ENCODE measurements around the gene NFATC2IP. TPM values are rescaled to one million over a fixed set of nuclear protein-coding genes. Genes with fewer than 3 reads are reported as not detected.
"Not testable (repeated sequence)": the region's sequence is repeated elsewhere in the genome, so short reads cannot be mapped to it uniquely, and the experiment has no call there.

NFATC2IP gene
- total RNA-seq, 1 donor from 2014 or later: 17.9 TPM

DNA sequence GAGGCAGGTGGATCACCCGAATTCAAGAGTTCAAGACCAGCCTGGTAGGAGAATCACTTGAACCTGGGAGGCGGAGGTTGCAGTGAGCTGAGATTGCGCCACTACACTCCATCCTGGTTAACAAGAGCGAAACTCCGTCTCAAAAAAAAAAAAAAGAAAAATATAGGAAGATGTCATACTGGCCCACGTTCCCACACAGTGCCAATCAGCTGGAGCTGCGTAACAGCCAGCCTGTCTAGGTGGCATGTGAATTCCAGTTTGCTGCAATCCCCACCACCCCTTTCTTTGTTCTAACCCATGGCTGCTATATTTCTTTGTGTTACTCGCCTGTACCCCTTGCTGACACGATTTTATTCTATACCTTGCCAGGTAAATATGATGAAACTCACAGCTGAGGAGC is 7.5 kb downstream of the NFATC2IP start:
- intact Hi-C loops (cut with DNase I): no loop called here
- DNase-seq (ENCODE audit: low spot score): no peak

DNA sequence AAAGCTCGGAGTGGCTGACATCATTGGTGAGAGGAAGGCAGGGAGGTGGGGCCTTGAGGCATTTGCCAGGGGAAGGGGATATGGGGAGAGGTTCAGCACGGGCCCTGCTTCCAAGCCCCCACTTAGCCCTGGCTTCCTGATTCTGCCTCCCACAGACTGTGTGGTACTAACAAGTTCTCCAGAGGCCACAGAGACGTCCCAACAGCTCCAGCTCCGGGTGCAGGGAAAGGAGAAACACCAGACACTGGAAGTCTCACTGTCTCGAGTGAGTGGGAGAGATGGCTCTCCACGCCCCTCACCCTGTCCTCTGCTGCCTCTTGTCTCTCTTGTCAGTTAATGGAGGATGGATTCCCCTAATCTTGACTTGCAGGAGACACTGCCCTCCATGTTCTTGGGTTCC is 8.1 kb downstream of the NFATC2IP start:
- no peak for DNase-seq (ENCODE audit: low spot score)
- intact Hi-C loops (cut with DNase I): no loop called here

DNA sequence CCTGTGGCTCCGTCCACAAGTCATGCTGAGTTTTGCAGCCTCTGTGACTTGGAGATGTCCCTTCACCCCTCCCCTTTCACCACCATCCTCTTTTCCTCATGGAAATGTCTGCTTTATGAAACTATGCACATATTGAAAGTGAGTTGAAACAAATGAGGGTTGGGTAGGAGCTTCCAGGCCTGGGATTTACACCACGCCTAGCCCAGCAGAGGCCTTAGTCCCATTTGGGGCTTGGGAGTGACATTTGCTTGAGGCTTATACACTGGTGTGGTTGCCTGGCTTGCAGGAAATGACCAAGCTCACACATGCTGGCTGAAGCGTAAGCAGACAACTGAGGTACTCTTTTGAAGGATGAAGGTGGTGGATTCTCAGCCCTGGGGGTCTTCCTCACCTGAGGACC is 13.3 kb downstream of the NFATC2IP start:
- intact Hi-C loops (cut with DNase I): no loop called here
- DNase-seq (ENCODE audit: low spot score): no peak

DNA sequence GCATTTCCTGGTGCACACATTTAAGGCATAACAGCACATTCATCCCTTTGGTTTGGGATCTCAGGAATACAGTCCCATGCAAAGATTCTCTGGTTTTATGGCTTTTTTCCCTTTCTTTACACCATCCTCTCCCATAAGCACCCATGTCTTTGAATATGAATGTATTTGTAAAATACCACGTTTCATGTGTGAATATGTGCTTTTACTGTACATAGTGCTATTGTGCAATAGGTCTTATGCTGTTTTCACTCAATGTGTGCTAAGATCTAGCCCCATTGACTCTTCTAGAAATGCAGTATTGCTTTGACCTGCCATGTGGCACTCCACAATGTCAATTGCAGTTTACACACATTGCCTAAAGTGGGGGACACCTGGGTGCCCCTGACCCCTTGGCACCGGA is 13.8 kb downstream of the NFATC2IP start:
- no peak for DNase-seq (ENCODE audit: low spot score)
- intact Hi-C loops (cut with DNase I): no loop called here

DNA sequence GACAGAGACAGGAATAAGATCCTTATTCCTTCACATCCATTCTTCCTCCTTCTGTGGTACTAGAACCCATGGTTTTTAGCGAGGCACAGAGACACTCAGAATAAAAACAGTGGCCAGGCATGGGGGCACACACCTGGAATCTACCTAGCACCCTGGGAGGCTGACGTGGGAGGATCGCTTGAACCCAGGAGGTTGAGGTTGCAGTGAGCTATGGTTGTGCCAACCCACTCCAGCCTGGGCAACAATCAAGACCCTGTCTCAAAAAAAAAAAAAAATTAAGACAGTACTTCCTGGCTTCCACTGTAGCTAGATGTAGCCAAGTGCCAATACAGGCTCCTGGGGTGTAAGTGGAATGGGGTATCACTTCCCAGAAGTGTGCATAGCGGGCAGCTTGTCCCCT is 16.4 kb downstream of the NFATC2IP start:
- intact Hi-C loops (cut with DNase I): no loop called here
- no peak for DNase-seq (ENCODE audit: low spot score)

DNA sequence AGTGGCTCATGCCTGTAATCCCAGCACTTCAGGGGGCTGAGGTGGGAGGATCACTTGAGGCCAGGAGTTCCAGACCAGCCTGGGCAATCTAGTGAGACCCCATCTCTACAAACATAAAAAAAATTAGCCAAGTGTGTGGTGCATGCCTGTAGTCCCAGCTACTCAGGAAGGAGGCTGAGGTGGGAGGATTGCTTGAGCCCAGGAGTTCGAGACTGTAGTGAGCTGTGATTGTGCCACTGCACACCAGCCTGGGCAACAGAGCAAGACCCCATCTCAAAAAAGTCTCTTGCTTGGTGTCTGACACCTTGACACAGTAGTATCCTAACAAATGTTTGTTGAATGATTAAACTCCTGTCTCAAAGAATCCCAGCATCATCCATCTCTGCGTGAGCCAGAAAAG is 19.0 kb downstream of the NFATC2IP start:
- DNase-seq (ENCODE audit: low spot score); intact Hi-C loops (cut with DNase I): not testable (repeated sequence)

DNA sequence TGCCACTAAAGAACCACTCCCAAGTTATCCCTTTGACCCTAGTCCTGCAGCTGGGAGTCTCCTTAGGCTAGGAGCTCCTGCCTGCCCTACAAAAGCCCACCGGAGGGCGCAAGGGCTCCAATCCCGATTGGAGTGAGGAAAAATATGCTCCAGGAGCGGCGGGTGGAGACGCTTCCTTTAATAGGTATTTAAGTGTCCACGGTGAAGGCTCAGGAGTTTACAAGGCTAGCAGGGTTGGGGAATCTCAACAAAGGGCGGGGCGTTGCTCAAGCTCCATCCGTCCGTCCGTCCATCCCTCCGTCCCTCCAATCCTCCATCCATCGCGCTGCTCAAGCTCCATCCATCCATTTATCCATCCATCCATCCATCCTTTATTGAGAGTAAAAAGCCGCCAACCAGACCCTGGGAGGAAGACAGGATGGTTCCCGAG is 23.3 kb downstream of the NFATC2IP start:
- DNase-seq (ENCODE audit: low spot score): no peak
- intact Hi-C loops (cut with DNase I): no loop called here

DNA sequence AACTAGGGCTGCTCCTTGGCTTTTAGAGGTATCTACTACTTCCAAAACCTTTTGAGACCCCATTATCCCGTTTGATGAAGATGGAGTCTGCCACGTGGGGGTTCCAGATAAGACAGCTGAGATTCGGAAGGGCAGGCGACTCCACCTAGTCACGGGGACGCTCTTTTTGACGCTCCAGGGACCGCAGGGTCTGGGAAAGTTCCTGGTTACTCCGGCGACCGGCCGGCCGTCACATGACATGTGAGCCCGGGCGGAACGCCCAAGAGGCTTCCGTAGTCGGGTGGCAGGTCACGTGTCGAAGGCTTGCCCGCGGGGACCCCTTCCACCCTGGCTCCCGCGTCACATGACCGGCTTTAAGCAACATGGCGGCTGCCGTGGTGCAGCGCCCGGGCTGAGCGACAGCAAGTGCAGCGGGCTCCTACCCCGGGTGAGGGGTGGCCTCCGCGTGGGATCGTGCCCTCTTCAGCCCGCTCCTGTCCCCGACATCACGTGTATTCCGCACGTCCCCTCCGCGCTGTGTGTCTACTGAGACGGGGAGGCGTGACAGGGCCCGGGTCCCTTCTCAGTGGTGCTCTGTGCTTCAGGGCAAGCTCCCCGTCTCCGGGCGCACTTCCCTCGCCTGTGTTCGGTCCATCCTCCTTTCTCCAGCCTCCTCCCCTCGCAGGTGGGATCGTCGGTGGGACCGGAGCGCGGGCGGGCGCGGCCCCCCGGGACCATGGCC is 23.9 kb downstream of the NFATC2IP start, which contains the start of gene SPNS1:
SPNS1 (plus strand) TSS at position 342 of the 721 bp plus-strand sequence; CDS start at position 716, 374 bp downstream.
- DNase-seq (ENCODE audit: low spot score): peak; percentile 99
- intact Hi-C loops (cut with DNase I): no loop called here

DNA sequence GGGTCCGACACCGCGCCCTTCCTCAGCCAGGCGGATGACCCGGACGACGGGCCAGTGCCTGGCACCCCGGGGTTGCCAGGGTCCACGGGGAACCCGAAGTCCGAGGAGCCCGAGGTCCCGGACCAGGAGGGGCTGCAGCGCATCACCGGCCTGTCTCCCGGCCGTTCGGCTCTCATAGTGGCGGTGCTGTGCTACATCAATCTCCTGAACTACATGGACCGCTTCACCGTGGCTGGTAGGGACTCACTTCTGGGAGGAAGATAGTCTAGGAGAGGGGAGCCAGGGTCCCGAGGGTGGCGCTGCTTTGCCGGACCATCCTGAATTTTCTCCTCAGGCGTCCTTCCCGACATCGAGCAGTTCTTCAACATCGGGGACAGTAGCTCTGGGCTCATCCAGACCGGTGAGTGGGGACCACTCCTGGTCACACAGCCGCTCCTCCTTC is 24.4 kb downstream of the NFATC2IP start:
- intact Hi-C loops (cut with DNase I): no loop called here
- DNase-seq (ENCODE audit: low spot score): no peak

DNA sequence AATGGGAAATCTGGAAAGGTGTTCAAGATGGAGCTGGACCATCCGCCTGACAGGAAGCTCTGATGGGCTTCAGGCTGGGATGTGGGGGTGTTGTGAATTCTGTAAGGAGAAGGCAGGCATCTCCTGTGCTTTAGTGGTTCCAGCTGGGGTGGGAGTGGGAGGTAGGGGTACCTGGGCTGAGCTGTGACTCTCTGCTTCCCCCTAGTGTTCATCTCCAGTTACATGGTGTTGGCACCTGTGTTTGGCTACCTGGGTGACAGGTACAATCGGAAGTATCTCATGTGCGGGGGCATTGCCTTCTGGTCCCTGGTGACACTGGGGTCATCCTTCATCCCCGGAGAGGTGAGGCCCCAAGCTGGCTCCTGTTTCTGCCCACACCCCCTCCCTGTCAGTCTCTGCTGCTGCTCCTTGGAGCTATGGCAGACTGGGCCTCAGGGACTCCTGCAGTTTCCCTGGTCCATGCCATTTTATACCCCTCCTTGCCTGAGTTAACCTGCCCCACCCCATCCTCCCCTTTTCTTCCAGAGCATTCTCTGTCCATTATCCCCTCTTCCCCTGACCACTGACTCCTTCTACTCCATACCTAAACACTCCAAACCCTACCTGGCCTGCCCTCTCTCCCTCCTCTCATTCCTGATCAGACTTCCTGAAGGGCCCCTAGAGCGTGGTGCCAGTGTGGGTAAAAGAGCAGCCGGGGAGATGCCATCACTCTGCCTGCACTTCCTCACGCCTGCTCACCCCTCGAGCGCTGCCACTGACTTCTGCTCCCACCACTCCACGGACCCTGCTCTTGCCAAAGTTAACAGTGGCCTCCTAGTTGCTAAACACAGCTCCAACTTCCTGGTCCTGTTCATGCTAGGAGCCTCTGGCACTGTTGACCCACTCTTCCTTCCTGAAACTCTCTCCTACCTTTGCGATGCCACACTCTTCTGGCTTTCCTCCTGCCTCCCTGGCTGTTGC is 27.2 kb downstream of the NFATC2IP start:
- DNase-seq (ENCODE audit: low spot score): no peak
- intact Hi-C loops (cut with DNase I): no loop called here

DNA sequence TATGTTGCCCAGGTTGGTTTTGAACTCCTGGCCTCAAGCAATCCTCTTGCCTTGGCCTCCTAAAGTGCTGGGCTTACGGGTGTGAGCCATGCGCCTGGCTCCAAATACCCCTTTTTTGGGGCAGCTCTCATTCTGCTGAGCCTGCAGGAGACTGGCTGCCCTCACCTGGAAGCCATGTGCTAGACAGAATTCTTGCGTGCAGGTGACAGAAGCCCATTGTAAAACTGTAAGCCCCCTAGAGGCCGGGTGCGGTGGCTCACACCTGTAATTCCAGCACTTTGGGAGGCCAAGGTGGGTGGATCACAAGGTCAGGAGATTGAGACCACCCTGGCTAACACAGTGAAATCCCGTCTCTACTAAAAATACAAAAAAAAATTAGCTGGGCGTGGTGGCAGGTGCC is 29.6 kb downstream of the NFATC2IP start:
- intact Hi-C loops (cut with DNase I); DNase-seq (ENCODE audit: low spot score): not testable (repeated sequence)

DNA sequence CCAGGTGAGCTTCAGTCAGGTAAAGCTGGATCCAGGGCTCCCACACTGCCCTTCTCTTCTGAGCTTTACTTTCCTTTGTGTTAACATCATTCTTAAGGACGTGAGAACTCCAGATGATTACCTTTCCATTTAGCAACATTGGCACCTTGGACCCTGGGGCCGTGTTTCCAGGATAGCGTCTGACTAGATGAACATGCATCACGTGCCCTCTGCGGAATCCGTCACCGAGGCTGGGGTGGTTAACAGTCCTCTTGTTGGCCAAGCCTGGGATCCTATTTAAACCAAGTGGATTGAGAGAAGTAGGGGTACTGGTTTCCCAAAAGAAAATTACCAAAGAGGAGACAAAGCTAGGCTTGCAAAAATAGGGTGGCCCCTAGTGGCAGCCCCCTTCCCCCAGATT is 30.2 kb downstream of the NFATC2IP start:
- DNase-seq (ENCODE audit: low spot score): no peak
- intact Hi-C loops (cut with DNase I): no loop called here

DNA sequence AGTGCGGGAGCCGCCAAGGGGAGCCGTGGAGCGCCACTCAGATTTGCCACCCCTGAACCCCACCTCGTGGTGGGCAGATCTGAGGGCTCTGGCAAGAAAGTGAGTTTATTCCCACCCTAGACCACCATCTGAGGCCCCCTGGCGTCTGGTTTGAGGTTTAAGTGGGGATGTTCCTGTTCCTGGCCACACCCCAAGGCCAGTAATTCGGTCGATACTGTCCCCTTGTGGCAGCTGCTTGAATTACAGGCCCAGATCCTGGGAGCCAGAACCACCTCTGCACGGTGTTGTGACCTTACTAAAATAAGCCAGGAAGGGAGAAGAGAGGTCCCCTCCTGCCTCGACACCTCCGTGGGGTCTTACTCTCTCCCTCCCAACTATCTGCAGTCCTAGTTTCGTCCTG is 30.8 kb downstream of the NFATC2IP start:
- DNase-seq (ENCODE audit: low spot score): no peak
- intact Hi-C loops (cut with DNase I): no loop called here

DNA sequence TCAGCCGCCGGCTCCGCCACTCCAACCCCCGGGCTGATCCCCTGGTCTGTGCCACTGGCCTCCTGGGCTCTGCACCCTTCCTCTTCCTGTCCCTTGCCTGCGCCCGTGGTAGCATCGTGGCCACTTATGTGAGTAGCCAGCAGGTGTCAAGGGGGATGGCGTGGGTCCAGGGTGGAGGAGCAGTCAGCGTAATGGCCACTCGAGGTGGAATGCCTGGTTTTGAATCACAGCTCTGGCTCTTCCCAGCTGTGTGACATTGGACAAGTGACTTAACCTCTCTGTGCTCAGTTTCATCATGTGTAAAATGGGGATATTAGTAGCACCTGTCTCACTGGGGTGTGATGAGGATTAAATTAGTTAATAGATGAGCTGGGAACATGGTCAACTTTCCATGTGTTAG is 31.7 kb downstream of the NFATC2IP start:
- intact Hi-C loops (cut with DNase I): no loop called here
- no peak for DNase-seq (ENCODE audit: low spot score)

DNA sequence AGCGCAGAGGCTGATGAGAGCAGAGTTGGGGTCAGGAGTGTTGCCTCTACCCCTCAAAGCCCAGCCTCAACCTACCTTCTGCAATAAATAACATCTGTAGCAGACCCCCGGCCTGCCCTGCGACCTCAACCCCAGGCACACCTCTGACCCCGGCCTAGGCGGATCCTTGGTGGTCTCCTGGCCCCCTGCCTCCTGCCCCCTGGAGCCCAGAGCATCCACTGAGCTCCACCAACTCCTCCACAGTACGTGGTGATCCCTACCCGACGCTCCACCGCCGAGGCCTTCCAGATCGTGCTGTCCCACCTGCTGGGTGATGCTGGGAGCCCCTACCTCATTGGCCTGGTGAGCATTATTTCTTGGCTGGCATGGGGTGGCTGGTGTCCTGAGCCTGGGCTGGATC is 32.2 kb downstream of the NFATC2IP start:
- intact Hi-C loops (cut with DNase I): no loop called here
- no peak for DNase-seq (ENCODE audit: low spot score)

DNA sequence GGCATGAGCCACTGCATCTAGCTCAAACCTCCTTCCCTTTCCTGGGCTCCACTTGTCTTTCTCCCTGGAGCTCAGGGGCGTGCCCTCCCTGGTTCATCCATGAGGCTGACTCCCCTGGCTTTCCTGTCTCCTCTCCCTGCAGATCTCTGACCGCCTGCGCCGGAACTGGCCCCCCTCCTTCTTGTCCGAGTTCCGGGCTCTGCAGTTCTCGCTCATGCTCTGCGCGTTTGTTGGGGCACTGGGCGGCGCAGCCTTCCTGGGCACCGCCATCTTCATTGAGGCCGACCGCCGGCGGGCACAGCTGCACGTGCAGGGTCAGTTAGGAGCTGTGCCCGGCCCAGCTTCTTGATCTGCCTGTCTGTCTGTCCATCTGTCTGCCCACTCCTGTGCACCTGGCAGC is 32.9 kb downstream of the NFATC2IP start:
- no peak for DNase-seq (ENCODE audit: low spot score)
- intact Hi-C loops (cut with DNase I): no loop called here

DNA sequence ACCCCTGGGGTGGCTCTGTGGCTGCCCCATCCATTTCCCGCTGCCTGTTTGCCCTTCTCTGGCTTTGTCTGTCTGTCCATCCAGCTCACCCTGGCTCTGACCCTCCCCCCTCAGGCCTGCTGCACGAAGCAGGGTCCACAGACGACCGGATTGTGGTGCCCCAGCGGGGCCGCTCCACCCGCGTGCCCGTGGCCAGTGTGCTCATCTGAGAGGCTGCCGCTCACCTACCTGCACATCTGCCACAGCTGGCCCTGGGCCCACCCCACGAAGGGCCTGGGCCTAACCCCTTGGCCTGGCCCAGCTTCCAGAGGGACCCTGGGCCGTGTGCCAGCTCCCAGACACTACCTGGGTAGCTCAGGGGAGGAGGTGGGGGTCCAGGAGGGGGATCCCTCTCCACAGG is 33.4 kb downstream of the NFATC2IP start:
- intact Hi-C loops (cut with DNase I): no loop called here
- DNase-seq (ENCODE audit: low spot score): no peak

DNA sequence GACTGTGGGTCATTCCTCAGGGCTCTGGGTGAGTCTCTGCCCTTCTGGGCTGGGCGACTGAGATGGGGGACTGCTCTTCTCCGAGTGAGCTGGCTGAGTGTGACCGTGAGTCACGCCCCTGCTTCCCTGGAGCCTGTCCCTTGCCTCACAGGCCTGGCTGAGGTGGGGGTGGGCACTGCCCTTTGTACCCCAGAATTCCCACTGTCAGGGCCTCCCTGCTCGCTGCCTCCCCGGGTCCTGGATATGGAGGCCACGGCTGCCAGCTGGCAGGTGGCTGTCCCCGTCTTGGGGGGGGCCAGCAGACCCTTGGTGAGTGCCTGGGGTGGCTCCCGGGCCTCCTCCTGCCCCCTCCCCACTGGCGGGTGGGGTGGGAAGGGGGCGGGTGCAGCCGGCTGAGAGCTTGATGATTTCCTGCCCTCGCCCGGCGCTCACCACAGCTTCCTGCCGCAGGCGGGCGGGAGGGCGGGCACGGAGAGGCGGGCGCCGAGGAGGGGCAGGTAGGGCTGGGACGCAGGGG is 33.9 kb downstream of the NFATC2IP start, which contains the start of gene LAT:
LAT (plus strand) TSS at position 434 of the 517 bp plus-strand sequence. CDS start 366 bp downstream, outside the sequence.
- DNase-seq (ENCODE audit: low spot score): no peak

DNA sequence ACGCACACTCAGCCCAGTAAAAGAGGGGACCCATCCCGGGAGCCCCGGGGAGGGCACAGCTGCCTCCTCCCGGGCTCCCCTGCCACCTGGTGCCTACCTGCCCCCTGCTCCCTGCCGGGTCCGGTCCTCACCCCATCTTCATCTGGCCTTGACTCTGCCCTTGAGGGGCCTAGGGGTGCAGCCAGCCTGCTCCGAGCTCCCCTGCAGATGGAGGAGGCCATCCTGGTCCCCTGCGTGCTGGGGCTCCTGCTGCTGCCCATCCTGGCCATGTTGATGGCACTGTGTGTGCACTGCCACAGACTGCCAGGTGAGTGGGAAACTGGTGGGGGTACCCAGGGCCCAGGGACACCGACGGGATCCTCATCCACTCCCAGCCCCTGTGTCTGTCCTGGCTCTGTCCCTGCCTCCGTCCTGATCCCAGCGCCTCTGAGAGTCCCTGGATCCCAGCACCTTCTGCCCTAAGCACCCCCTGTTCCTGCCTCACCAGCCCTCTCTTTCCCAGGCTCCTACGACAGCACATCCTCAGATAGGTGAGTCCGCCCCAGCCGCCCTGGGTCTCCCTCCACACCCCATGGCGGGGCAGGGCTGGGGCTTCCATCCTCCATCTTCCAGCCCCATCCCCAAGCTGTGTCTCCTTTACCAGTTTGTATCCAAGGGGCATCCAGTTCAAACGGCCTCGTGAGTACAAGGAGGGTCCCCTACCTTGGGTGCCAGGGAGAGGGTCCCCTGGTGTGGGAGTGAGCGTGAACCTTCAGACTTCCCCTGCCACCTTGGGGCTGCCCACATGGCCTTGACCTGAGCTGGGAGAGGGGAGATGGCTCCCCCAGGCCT is 34.7 kb downstream of the NFATC2IP start:
- intact Hi-C loops (cut with DNase I): no loop called here
- no peak for DNase-seq (ENCODE audit: low spot score)

More for the DNA sequence above, 33.9 kb downstream of the NFATC2IP start, which contains the start of gene LAT:
- intact Hi-C loops (cut with DNase I): no loop called here
